Smooth muscle cell (in vitro differentiated cells): ENCODE data around the gene PDS5A. TPM values are rescaled to one million over a fixed set of nuclear protein-coding genes. Genes with fewer than 3 reads are reported as not detected.

Source experiments
- DNase-seq: peaks from one replicate; lab custom pipeline; 2025; ENCODE audit not compliant: unreplicated experiment; lab: John Stamatoyannopoulos, UW
- H2AFZ ChIP-seq: fragments of 200-600 bp; sonication (generic); 2 replicates; pipeline ENCODE4 v1.6.0; 2016; ENCODE audit warnings: antibody characterized with exemption, low read depth, mild to moderate bottlenecking
- H3F3A ChIP-seq: fragments of 200-600 bp; sonication (generic); 2 replicates; pipeline ENCODE4 v1.6.0; 2017; ENCODE audit warnings: antibody characterized with exemption, low read depth
- H3K27ac ChIP-seq: fragments of 200-600 bp; sonication (generic); 2 replicates; pipeline ENCODE4 v1.5.1; 2016; ENCODE audit warnings: low read depth, mild to moderate bottlenecking
- H3K27me3 ChIP-seq: fragments of 200-600 bp; sonication (generic); 2 replicates; pipeline ENCODE4 v1.6.1; 2016; ENCODE audit warnings: low read depth, mild to moderate bottlenecking
- H3K36me3 ChIP-seq: fragments of 200-600 bp; sonication (generic); 2 replicates; pipeline ENCODE4 v1.5.1; 2016; ENCODE audit warnings: low read depth
- H3K4me1 ChIP-seq: fragments of 200-600 bp; sonication (generic); 2 replicates; pipeline ENCODE4 v1.5.1; 2016; ENCODE audit warnings: low read depth
- H3K4me2 ChIP-seq: fragments of 200-600 bp; sonication (generic); 2 replicates; pipeline ENCODE4 v1.6.0; 2016; ENCODE audit warnings: mild to moderate bottlenecking
- H3K4me3 ChIP-seq: fragments of 200-600 bp; sonication (generic); 2 replicates; pipeline ENCODE4 v1.5.1; 2016; ENCODE audit warnings: mild to moderate bottlenecking
- H3K79me2 ChIP-seq: fragments of 200-600 bp; sonication (generic); 2 replicates; pipeline ENCODE4 v1.6.0; 2016; ENCODE audit warnings: low read depth, mild to moderate bottlenecking
- H3K9ac ChIP-seq: fragments of 200-600 bp; sonication (generic); 2 replicates; pipeline ENCODE4 v1.6.0; 2016; ENCODE audit warnings: low read depth
- H3K9me3 ChIP-seq: fragments of 200-600 bp; sonication (generic); replicated peaks from 2 replicates; pipeline ENCODE4 v1.5.1; 2016; ENCODE audit warnings: low read depth
- H4K20me1 ChIP-seq: fragments of 200-600 bp; sonication (generic); 2 replicates; pipeline ENCODE4 v1.6.0; 2016; ENCODE audit warnings: low read depth
- CTCF ChIP-seq: fragments of 200-600 bp; sonication (generic); IDR thresholded peaks from 2 replicates; pipeline ENCODE4 v1.5.1; 2017; ENCODE audit warnings: borderline replicate concordance, mild to moderate bottlenecking, antibody characterized with exemption; ENCODE audit not compliant: insufficient read depth, poor library complexity, severe bottlenecking
- WGBS: methylation state at CpG from one replicate; pipeline ENCODE4 v1.1.7; 2016; ENCODE audit warnings: low lambda C conversion rate; 5-methylcytosine and 5-hydroxymethylcytosine counted together
- polyA plus RNA-seq: library from polyadenylated mRNA; unstranded; fragments of >200 nt; fragmentation: Nextera tagmentation; extraction: Ambion mirVana; gene quantifications from 2 replicates; pipeline ENCODE4 v1.2.1, GENCODE V29; 2016
- total RNA-seq: library from RNA; depleted of rRNA; stranded (reverse); fragments of >200 nt; gene quantifications from 2 replicates; pipeline ENCODE4 v1.2.3, GENCODE V29; 2014

The PDS5A gene
- total and polyA plus RNA-seq, 2 experiments from 2014 or later: 19.4 to 61.3 TPM

GRCh38 chr4:39825090-39825489 is 152.6 kb downstream of the PDS5A start:
- H3K27ac ChIP-seq: peak overlapping the region; percentile 32
- no peak overlapping the region for H3K4me3 ChIP-seq
- DNase-seq: no peak
- H2AFZ ChIP-seq: no peak overlapping the region
- no peaks in the 10 kb centered on the region for H3K79me2 ChIP-seq
- H3F3A ChIP-seq: peaks cover 3% of the 10 kb centered on the region
- H3K9ac ChIP-seq: no peak overlapping the region
- H3K9me3 ChIP-seq: no peaks in the 10 kb centered on the region
- H3K27me3 ChIP-seq: no peaks in the 10 kb centered on the region
- WGBS: 95% methylated on average over 3 of the region's 3 CpGs
- H3K36me3 ChIP-seq: no peaks in the 10 kb centered on the region
- H3K4me1 ChIP-seq: no peaks in the 10 kb centered on the region
- no peak overlapping the region for H3K4me2 ChIP-seq
- TF ChIP-seq CTCF: no peak
- H4K20me1 ChIP-seq: peaks cover 11% of the 10 kb centered on the region

- Histone ChIP-seq H3K36me3 (no peaks in the 10 kb centered on the region), H3K9me3 (no peaks in the 10 kb centered on the region), H3K9ac (no peak overlapping the region), H3K4me3 (no peak overlapping the region), H3K4me2 (no peak overlapping the region), H4K20me1 (peaks cover 11% of the 10 kb centered on the region), H3F3A (peaks cover 3% of the 10 kb centered on the region), H3K79me2 (no peaks in the 10 kb centered on the region), H3K27ac (no peak overlapping the region), H3K27me3 (no peaks in the 10 kb centered on the region), H3K4me1 (no peaks in the 10 kb centered on the region), H2AFZ (no peak overlapping the region)
- DNase-seq: no peak
- WGBS: 66% methylated on average over 2 of the region's 2 CpGs
- TF ChIP-seq CTCF: no peak
Observed at GRCh38 chr4:39823191-39823590, 154.5 kb downstream of the PDS5A start.

- no peaks in the 10 kb centered on the region for H3K4me1 ChIP-seq
- no peak for DNase-seq
- H2AFZ ChIP-seq: no peak overlapping the region
- no peaks in the 10 kb centered on the region for H3K79me2 ChIP-seq
- no peaks in the 10 kb centered on the region for H3K27me3 ChIP-seq
- H4K20me1 ChIP-seq: peaks cover 11% of the 10 kb centered on the region
- no peak overlapping the region for H3K4me3 ChIP-seq
- no peaks in the 10 kb centered on the region for H3K36me3 ChIP-seq
- no peak overlapping the region for H3K4me2 ChIP-seq
- TF ChIP-seq CTCF: no peak
- H3K27ac ChIP-seq: no peak overlapping the region
- peaks cover 3% of the 10 kb centered on the region for H3F3A ChIP-seq
- H3K9ac ChIP-seq: no peak overlapping the region
- H3K9me3 ChIP-seq: no peaks in the 10 kb centered on the region
Observed at GRCh38 chr4:39822662-39823061, 155.0 kb downstream of the PDS5A start.

- Histone ChIP-seq H3K79me2 (no peaks in the 10 kb centered on the region), H3F3A (no peaks in the 10 kb centered on the region), H3K36me3 (no peaks in the 10 kb centered on the region), H3K4me1 (no peaks in the 10 kb centered on the region), H3K27ac (no peak overlapping the region), H3K4me2 (no peak overlapping the region), H3K9ac (no peak overlapping the region), H3K9me3 (no peaks in the 10 kb centered on the region), H3K4me3 (no peak overlapping the region), H2AFZ (no peak overlapping the region), H3K27me3 (no peaks in the 10 kb centered on the region), H4K20me1 (peaks cover 11% of the 10 kb centered on the region)
- no peak for TF ChIP-seq CTCF
- 97% methylated on average over 9 of the region's 9 CpGs for WGBS
- no peak for DNase-seq
Observed at GRCh38 chr4:39821951-39822350, 155.8 kb downstream of the PDS5A start.
